SK-N-SH treated with all-trans-retinoic acid at 6 μM for 48 hours (cell line): ENCODE measurements around the gene SLC7A5.
"Not testable (repeated sequence)": the region's sequence is repeated elsewhere in the genome, so short reads cannot be mapped to it uniquely, and the experiment has no call there.

Experiments used
- ATAC-seq: fragments of 200-7000 bp; cut with Tn5 transposase; 3 replicates; pipeline ENCODE4 v1.9.1; 2020; ENCODE audit warnings: mild to moderate bottlenecking, moderate library complexity
- ARNTL ChIP-seq: fragments of 450-650 bp; formaldehyde crosslinking; IDR thresholded peaks from 2 replicates; pipeline ENCODE4 v1.5.0; 2020; ENCODE audit warnings: low read depth, mild to moderate bottlenecking, moderate library complexity, borderline replicate concordance
- BACH2 ChIP-seq: fragments of 250-450 bp; sonication (Bioruptor Pico); IDR thresholded peaks from 2 replicates; pipeline ENCODE4 v1.9.0; 2021; ENCODE audit warnings: mild to moderate bottlenecking, borderline replicate concordance
- CSDC2 ChIP-seq: fragments of 250-450 bp; sonication (Bioruptor Pico); IDR thresholded peaks from 2 replicates; pipeline ENCODE4 v1.5.0; 2020; ENCODE audit warnings: mild to moderate bottlenecking, moderate library complexity
- ESRRG ChIP-seq: fragments of 250-450 bp; sonication (Bioruptor Pico); IDR thresholded peaks from 2 replicates; pipeline ENCODE4 v1.6.1; 2021; ENCODE audit warnings: mild to moderate bottlenecking
- GLIS3 ChIP-seq: fragments of 250-450 bp; sonication (Bioruptor Pico); IDR thresholded peaks from 2 replicates; pipeline ENCODE4 v1.5.0; 2020; ENCODE audit warnings: mild to moderate bottlenecking, moderate library complexity
- ISL1 ChIP-seq: fragments of 250-450 bp; sonication (Bioruptor Pico); IDR thresholded peaks from 2 replicates; pipeline ENCODE4 v2.1.2; 2022; ENCODE audit warnings: mild to moderate bottlenecking, moderate library complexity
- OSR1 ChIP-seq: fragments of 250-450 bp; sonication (Bioruptor Pico); IDR thresholded peaks from 2 replicates; pipeline ENCODE4 v1.8.0; 2022; ENCODE audit warnings: moderate library complexity, mild to moderate bottlenecking, inconsistent platforms
- PPARA ChIP-seq: fragments of 250-450 bp; sonication (Bioruptor Pico); IDR thresholded peaks from 2 replicates; pipeline ENCODE4 v1.5.0; 2020; ENCODE audit warnings: mild to moderate bottlenecking, borderline replicate concordance
- RARB ChIP-seq: fragments of 250-450 bp; sonication (Bioruptor Pico); IDR thresholded peaks from 2 replicates; pipeline ENCODE4 v1.8.0; 2021; ENCODE audit warnings: mild to moderate bottlenecking, moderate library complexity
- SNAI2 ChIP-seq: fragments of 250-450 bp; sonication (Bioruptor Pico); IDR thresholded peaks from 2 replicates; pipeline ENCODE4 v1.5.0; 2020; ENCODE audit warnings: mild to moderate bottlenecking, moderate library complexity
- TCF4 ChIP-seq: fragments of 250-450 bp; sonication (Bioruptor Pico); IDR thresholded peaks from 2 replicates; pipeline ENCODE4 v1.8.0; 2021; ENCODE audit warnings: mild to moderate bottlenecking, moderate library complexity, borderline replicate concordance
- TOX ChIP-seq: fragments of 250-450 bp; sonication (Bioruptor Pico); IDR thresholded peaks from 2 replicates; pipeline ENCODE4 v1.8.0; 2021; ENCODE audit warnings: mild to moderate bottlenecking, moderate library complexity, borderline replicate concordance
- ZC3H10 ChIP-seq: fragments of 250-450 bp; sonication (Bioruptor Pico); IDR thresholded peaks from 2 replicates; pipeline ENCODE4 v1.5.1; 2021; ENCODE audit warnings: mild to moderate bottlenecking, moderate library complexity
- ZFP3 ChIP-seq: fragments of 250-450 bp; sonication (Bioruptor Pico); IDR thresholded peaks from 2 replicates; pipeline ENCODE4 v1.5.0; 2020; ENCODE audit warnings: mild to moderate bottlenecking, moderate library complexity
- ZFP30 ChIP-seq: fragments of 450-650 bp; formaldehyde crosslinking; IDR thresholded peaks from 2 replicates; pipeline ENCODE4 v1.5.0; 2022; ENCODE audit warnings: mild to moderate bottlenecking, moderate library complexity
- ZNF70 ChIP-seq: fragments of 450-650 bp; formaldehyde crosslinking; IDR thresholded peaks from 2 replicates; pipeline ENCODE4 v1.5.0; 2020; ENCODE audit warnings: mild to moderate bottlenecking, moderate library complexity
- TF ChIP-seq, protein P1 (sequence below): fragments of 250-450 bp; sonication (Bioruptor Pico); IDR thresholded peaks from 2 replicates; pipeline ENCODE4 v1.8.0; 2021; ENCODE audit warnings: low read depth, mild to moderate bottlenecking, moderate library complexity, borderline replicate concordance
- TF ChIP-seq, protein P2 (sequence below): fragments of 250-450 bp; sonication (Bioruptor Pico); IDR thresholded peaks from 2 replicates; pipeline ENCODE4 v1.5.0; 2020; ENCODE audit warnings: mild to moderate bottlenecking, moderate library complexity
- TF ChIP-seq, protein P3 (sequence below): fragments of 250-450 bp; sonication (Bioruptor Pico); IDR thresholded peaks from 2 replicates; pipeline ENCODE4 v1.5.1; 2020; ENCODE audit warnings: low read depth, mild to moderate bottlenecking, moderate library complexity

SLC7A5 gene

DNA sequence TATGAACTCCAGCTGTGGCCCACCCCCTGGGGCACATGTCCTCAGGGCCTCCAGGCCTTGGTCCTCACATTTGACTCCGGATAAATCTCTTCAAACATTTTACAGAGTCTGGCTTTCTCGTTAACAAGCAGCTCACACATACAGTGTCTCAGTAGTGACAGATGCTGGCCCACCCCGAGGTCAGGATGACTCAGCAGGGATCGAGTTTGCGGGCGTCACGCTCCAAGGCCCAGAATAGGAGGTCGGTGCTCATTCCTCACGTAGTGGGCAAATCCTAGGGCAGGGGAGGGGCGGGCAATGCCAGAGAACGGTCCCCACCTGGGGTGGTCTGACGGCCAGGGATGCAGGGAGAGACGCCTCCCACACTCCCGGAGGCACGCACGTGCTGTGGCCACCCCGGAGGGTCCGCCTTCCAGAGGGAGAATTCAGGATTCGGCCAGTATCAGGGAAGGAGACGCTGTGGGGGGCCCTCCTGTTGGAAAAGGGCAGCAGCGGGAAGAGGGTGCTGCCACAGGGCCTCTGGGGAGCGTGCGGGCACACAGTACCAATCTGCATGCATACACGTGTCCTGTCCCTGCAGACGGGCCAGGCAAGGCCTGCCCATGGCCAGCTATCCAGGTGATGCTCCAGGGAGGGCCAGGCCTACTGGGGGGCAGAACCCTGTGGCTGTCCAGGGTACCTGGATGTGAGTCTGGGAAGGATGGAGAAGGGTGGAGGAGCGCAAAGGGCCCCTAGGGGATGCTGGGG lies 8.6 kb downstream of the SLC7A5 start:
- ATAC-seq, result peak; percentile 76
- TF ChIP-seq PPARA (CRISPR knock-in tag), result no peak
- TF ChIP-seq, all 23 proteins: peak for 0

DNA sequence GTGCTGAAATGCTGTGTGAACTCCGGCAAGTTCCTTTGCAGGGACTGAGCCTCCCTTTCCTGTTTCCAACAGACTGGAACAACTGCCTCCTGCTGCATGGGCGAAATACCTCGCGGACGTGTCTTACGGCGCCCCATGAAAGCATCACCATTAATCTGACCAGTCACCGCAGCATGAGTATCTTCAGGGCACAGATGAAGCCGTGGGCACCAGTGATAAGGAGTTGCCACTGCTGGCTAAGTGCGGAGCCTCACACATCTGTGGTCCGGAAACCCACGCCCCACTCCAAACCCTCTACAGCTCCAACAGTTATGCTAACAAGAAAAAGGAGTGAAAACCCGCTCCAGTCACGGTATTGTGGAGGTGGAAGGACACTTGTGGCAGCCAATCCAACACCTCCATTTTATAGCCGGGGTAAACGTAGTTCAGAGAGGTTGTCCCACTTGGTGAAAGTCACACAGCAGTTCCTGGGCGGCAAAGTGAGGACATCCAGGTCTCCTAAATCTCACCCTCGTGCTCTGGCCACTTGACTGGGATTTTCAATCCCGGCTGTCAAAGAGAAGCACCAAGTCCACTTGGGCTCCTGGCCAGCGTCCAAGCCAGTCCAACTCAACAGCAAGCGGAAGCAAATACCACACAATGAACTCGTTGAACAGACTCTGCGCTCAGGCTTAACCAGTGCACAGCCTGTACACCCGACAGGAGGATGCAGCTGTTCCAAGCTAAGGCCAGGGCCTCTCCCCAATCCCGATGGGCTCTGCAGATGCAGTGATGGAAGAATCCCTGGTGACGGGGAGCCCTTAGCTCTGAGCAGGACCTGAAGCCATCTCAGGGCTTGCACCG lies 10.9 kb downstream of the SLC7A5 start:
- ATAC-seq, result not testable (repeated sequence)

DNA sequence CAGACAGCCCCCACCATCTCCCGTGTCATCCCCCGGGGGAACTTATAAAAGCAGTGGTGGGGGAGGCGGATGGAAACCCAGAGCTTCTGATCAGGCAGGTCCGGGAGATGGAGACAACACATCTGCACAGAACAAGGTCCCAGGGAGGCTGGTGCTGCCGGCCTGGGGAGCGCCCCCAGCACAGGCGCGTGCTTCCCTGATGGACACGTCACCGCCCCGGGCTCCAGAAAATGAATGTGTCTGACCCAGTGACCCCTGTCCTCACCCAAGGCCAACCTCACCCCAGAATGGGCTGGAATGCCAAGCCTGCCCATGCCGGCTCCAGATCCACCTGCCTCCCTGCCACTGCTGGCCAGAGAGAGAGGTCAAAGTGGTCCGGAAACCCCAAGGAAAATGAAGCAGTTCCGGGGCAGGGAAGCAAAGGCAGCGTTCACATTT lies 12.5 kb downstream of the SLC7A5 start:
- no peak for ATAC-seq
- TF ChIP-seq, protein P1, sequence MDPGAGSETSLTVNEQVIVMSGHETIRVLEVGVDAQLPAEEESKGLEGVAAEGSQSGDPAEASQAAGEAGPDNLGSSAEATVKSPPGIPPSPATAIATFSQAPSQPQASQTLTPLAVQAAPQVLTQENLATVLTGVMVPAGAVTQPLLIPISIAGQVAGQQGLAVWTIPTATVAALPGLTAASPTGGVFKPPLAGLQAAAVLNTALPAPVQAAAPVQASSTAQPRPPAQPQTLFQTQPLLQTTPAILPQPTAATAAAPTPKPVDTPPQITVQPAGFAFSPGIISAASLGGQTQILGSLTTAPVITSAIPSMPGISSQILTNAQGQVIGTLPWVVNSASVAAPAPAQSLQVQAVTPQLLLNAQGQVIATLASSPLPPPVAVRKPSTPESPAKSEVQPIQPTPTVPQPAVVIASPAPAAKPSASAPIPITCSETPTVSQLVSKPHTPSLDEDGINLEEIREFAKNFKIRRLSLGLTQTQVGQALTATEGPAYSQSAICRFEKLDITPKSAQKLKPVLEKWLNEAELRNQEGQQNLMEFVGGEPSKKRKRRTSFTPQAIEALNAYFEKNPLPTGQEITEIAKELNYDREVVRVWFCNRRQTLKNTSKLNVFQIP (CRISPR knock-in tag), result no peak
- no peak for TF ChIP-seq SNAI2

DNA sequence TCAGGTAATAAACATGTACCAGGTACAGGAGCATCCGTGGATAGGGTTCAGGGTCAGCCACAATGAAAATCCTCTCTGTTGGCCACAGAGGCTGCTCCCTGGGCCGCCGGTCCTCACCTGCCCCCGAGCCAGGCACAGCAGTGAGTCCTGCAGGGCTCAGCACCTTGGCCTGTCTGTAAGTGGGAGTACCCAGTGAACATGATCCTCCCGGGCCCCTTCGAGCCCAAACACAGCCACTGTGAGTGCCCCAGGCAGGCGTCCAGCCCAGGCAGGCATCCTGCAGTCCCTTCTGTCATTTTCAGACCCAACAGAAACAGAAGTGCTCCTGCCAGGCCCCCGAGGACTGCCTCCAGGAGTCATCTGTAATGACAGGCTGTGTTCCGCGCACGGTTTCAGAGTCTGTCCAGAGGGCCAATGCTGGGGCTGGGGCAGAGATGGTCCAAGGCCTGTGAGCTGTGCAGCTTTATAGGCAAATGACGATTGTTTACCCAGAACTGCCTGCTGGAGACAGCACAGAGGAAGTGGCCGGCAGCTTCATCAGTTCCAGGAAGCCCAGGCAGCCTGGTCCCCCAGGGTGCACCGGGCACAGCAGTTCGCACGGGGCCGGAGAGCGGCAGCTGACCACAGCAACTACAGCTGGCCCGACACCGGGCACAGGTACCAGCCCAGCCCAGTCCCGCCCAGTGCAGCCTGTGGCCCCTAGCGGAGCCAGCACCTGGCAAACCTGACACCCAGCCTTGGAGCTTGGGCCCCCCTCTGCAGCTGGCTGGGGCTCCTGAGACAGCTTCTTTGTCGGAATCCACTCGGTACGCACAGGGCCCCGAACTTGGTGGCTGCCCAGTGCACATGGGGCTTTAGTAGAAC lies 13.2 kb downstream of the SLC7A5 start:
- no peak for TF ChIP-seq CSDC2 (CRISPR knock-in tag)
- no peak for TF ChIP-seq ESRRG (CRISPR knock-in tag)
- TF ChIP-seq RARB, result no peak
- no peak for TF ChIP-seq ZFP3
- TF ChIP-seq, protein P1 (CRISPR knock-in tag), result no peak
- TF ChIP-seq, protein P2, sequence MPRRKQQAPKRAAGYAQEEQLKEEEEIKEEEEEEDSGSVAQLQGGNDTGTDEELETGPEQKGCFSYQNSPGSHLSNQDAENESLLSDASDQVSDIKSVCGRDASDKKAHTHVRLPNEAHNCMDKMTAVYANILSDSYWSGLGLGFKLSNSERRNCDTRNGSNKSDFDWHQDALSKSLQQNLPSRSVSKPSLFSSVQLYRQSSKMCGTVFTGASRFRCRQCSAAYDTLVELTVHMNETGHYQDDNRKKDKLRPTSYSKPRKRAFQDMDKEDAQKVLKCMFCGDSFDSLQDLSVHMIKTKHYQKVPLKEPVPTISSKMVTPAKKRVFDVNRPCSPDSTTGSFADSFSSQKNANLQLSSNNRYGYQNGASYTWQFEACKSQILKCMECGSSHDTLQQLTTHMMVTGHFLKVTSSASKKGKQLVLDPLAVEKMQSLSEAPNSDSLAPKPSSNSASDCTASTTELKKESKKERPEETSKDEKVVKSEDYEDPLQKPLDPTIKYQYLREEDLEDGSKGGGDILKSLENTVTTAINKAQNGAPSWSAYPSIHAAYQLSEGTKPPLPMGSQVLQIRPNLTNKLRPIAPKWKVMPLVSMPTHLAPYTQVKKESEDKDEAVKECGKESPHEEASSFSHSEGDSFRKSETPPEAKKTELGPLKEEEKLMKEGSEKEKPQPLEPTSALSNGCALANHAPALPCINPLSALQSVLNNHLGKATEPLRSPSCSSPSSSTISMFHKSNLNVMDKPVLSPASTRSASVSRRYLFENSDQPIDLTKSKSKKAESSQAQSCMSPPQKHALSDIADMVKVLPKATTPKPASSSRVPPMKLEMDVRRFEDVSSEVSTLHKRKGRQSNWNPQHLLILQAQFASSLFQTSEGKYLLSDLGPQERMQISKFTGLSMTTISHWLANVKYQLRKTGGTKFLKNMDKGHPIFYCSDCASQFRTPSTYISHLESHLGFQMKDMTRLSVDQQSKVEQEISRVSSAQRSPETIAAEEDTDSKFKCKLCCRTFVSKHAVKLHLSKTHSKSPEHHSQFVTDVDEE, result no peak
- no peak for TF ChIP-seq BACH2
- ATAC-seq, result no peak

DNA sequence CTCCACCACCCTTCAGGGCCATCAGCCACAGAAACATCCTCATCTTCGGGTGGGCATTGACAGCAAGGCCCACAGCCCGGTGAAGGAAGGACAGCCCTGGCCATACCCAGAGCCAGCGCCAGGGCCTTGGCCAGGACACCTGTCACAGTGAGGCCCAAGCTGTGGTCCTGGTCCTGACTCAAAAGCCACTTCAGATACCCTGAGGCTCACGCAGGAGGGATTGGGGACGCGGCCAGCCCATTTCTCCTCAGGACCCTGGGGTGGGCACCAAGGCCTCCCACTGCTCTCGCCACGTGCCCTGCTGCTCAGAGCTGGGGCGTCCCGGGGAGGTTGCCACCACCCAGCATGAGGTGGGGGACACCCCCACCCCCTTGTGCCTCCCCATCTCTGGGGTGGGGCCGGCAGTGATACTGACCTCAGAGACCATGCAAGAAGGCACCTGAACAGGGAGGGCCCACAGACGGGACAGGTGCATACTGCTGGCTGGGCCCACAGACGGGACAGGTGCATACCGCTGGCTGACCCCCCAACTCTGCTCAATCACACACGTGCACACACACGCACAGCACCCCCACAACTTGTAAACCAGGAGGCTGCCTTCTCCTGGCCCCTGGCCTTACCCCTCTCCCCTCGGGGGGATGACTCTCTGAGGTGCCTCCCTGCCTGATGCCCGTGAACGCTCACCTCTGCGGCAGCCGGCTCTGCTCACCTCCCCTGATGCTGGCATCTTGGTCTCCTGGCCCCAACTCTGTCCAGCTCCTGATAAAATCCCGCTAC lies 14.2 kb downstream of the SLC7A5 start:
- ATAC-seq, result no peak
- TF ChIP-seq BACH2, result no peak
- no peak for TF ChIP-seq ZC3H10
- no peak for TF ChIP-seq GLIS3 (CRISPR knock-in tag)
- TF ChIP-seq, protein P1 (CRISPR knock-in tag), result no peak
- no peak for TF ChIP-seq ZFP3
- no peak for TF ChIP-seq ZFP30 (CRISPR knock-in tag)
- TF ChIP-seq ISL1, result no peak
- TF ChIP-seq ZNF70 (CRISPR knock-in tag), result no peak
- TF ChIP-seq TOX, result no peak
- TF ChIP-seq ARNTL (CRISPR knock-in tag), result no peak
- TF ChIP-seq CSDC2 (CRISPR knock-in tag), result no peak
- TF ChIP-seq TCF4 (CRISPR knock-in tag), result no peak
- no peak for TF ChIP-seq SNAI2
- TF ChIP-seq OSR1, result no peak
- TF ChIP-seq, protein P3, sequence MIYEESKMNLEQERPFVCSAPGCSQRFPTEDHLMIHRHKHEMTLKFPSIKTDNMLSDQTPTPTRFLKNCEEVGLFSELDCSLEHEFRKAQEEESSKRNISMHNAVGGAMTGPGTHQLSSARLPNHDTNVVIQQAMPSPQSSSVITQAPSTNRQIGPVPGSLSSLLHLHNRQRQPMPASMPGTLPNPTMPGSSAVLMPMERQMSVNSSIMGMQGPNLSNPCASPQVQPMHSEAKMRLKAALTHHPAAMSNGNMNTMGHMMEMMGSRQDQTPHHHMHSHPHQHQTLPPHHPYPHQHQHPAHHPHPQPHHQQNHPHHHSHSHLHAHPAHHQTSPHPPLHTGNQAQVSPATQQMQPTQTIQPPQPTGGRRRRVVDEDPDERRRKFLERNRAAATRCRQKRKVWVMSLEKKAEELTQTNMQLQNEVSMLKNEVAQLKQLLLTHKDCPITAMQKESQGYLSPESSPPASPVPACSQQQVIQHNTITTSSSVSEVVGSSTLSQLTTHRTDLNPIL (CRISPR knock-in tag), result no peak
